B cell (primary cell): ENCODE data around the gene FAM234A. TPM values are rescaled to one million over a fixed set of nuclear protein-coding genes. Genes with fewer than 3 reads are reported as not detected.

Experiments used
- ATAC-seq: fragments of 200-7000 bp; cut with Tn5 transposase; one replicate; pipeline ENCODE4 v1.10.0; 2021; ENCODE audit warnings: low read depth, mild to moderate bottlenecking, moderate number of reproducible peaks, moderate library complexity
- CTCF ChIA-PET: fragments of 350-600 bp; sonication (Branson Sonifier 250); formaldehyde crosslinking; loops from one replicate; lab custom pipeline; 2021; ENCODE audit warnings: antibody characterized with exemption, inconsistent platforms; lab: Charles Lee
- POLR2A ChIA-PET: fragments of 350-600 bp; sonication (Branson Sonifier 250); formaldehyde crosslinking; loops from one replicate; lab custom pipeline; 2021; ENCODE audit warnings: antibody characterized with exemption; lab: Charles Lee
- DNase-seq: peaks from one replicate; pipeline ENCODE4 v3.0.0; 2013
- H2AFZ ChIP-seq: 2 replicates; pipeline ENCODE4 v1.6.1; 2012; ENCODE audit warnings: mild to moderate bottlenecking, low read depth, low read length; ENCODE audit not compliant: insufficient read depth, poor library complexity, severe bottlenecking
- H3K27ac ChIP-seq, 2 donors: 1 replicate in 1 of 2; 2 replicates in 1 of 2; pipeline ENCODE4 v1.5.1; 2012 to 2013; ENCODE audit warnings: low read length in 2 of 2, mild to moderate bottlenecking in 2 of 2, moderate library complexity in 1 of 2
- H3K27me3 ChIP-seq, 4 experiments: fragments of 200-600 bp in 1 of 4; sonication (generic) in 1 of 4; replicated peaks in 1 of 4; 1 replicate in 2 of 4; 2 replicates in 2 of 4; pipeline versions ENCODE4 v1.6.1 to v1.7.0; 2013 to 2016; ENCODE audit warnings: low read length in 3 of 4, mild to moderate bottlenecking in 2 of 4, mixed read lengths in 1 of 4, moderate library complexity in 1 of 4; ENCODE audit not compliant: insufficient read depth in 4 of 4, control insufficient read depth in 3 of 4; ENCODE audit errors: control extremely low read depth in 1 of 4
- H3K36me3 ChIP-seq, 2 experiments: replicated peaks in 1 of 2; 1 replicate in 1 of 2; 2 replicates in 1 of 2; pipeline versions ENCODE4 v1.6.1 to v1.7.1; 2013; ENCODE audit warnings: low read length in 1 of 2; ENCODE audit not compliant: insufficient read depth in 2 of 2, control insufficient read depth in 1 of 2; ENCODE audit errors: control extremely low read depth in 1 of 2, extremely low read depth in 1 of 2
- H3K4me1 ChIP-seq, 2 donors: fragments of 200-600 bp in 1 of 2; sonication (generic) in 1 of 2; 1 replicate in 1 of 2; 2 replicates in 1 of 2; pipeline versions ENCODE4 v1.5.1 to v1.6.1; 2013 to 2017; ENCODE audit warnings: low read length in 2 of 2; ENCODE audit not compliant: control insufficient read depth in 2 of 2, insufficient read depth in 2 of 2
- H3K4me2 ChIP-seq: replicated peaks from 2 replicates; pipeline ENCODE3; 2012; ENCODE audit warnings: mild to moderate bottlenecking, low read depth, low read length; ENCODE audit not compliant: poor library complexity, severe bottlenecking
- H3K4me3 ChIP-seq, 5 experiments: fragments of 200-600 bp in 1 of 5; sonication (generic) in 1 of 5; 1 replicate in 3 of 5; 2 replicates in 2 of 5; pipeline versions ENCODE4 v1.5.1 to v1.7.0; 2011 to 2016; ENCODE audit warnings: low read length in 4 of 5, mild to moderate bottlenecking in 4 of 5, low read depth in 2 of 5, control low read depth in 1 of 5, moderate library complexity in 1 of 5; ENCODE audit not compliant: insufficient read depth in 1 of 5; ENCODE audit errors: control extremely low read depth in 1 of 5, extremely low read depth in 1 of 5
- H3K79me2 ChIP-seq: fragments of 200-600 bp; sonication (generic); one replicate; pipeline ENCODE4 v1.6.0; 2016; ENCODE audit warnings: low read length; ENCODE audit not compliant: control insufficient read depth, insufficient read depth
- H3K9ac ChIP-seq: fragments of 200-600 bp; sonication (generic); 2 replicates; pipeline ENCODE4 v1.6.1; 2017; ENCODE audit warnings: mild to moderate bottlenecking, low read length, moderate library complexity
- H3K9me3 ChIP-seq, 3 donors: one replicate each; pipeline versions ENCODE4 v1.6.1 to v1.7.1; 2013; ENCODE audit warnings: low read length in 2 of 3; ENCODE audit not compliant: control insufficient read depth in 2 of 3, insufficient read depth in 1 of 3; ENCODE audit errors: control extremely low read depth in 1 of 3
- H4K20me1 ChIP-seq: 2 replicates; pipeline ENCODE4 v1.6.0; 2012; ENCODE audit warnings: mild to moderate bottlenecking, low read length; ENCODE audit not compliant: insufficient read depth, control insufficient read depth, poor library complexity, severe bottlenecking
- H3K27ac Mint-ChIP-seq: one replicate; pipeline ENCODE4 v1.8.0; 2021; ENCODE audit warnings: mixed read lengths
- H3K27me3 Mint-ChIP-seq: one replicate; pipeline ENCODE4 v1.8.0; 2021; ENCODE audit warnings: mixed read lengths
- H3K4me1 Mint-ChIP-seq: one replicate; pipeline ENCODE4 v1.8.0; 2021; ENCODE audit warnings: mixed read lengths
- H3K4me3 Mint-ChIP-seq: one replicate; pipeline ENCODE4 v1.8.0; 2021; ENCODE audit warnings: mixed read lengths
- H3K9me3 Mint-ChIP-seq: one replicate; pipeline ENCODE4 v1.8.0; 2022; ENCODE audit warnings: mixed read lengths; ENCODE audit not compliant: insufficient read depth
- EZH2 ChIP-seq: IDR thresholded peaks from 2 replicates; pipeline ENCODE4 v1.6.1; 2012; ENCODE audit warnings: borderline replicate concordance, low read depth, mild to moderate bottlenecking, moderate library complexity, low read length; ENCODE audit not compliant: insufficient read depth, poor library complexity, severe bottlenecking
- WGBS: methylation state at CpG from one replicate; pipeline ENCODE4 v1.1.5; 2013; ENCODE audit warnings: missing lambda C conversion rate; ENCODE audit not compliant: insufficient coverage; 5-methylcytosine and 5-hydroxymethylcytosine counted together
- intact Hi-C: fragments of 100-400 bp; cut with micrococcal nuclease; formaldehyde crosslinking; loops from one replicate; pipeline ENCODE4 v1.10.0; 2022
- polyA plus RNA-seq: library from polyadenylated mRNA; depleted of rRNA; stranded (reverse); fragments of >200 nt; gene quantifications from 2 replicates; pipeline ENCODE4 v1.2.3, GENCODE V29; 2012
- total RNA-seq, 2 donors: library from RNA; stranded (reverse); fragments of 120-200 nt in 1 of 2; gene quantifications; 1 replicate in 1 of 2; 2 replicates in 1 of 2; pipeline versions ENCODE4 v1.2.3 to v1.2.4, GENCODE V29; 2013 to 2022
- TF ChIP-seq, protein P1 (sequence below): fragments of 200-600 bp; IDR thresholded peaks from one replicate; pipeline ENCODE4 v1.8.0; 2022; ENCODE audit warnings: antibody characterized with exemption, mild to moderate bottlenecking

Gene FAM234A
- total and polyA plus RNA-seq, 2 donors (not counting 1 experiment from before 2014, with no cell fraction given), result 35.1 to 42.9 TPM

DNA sequence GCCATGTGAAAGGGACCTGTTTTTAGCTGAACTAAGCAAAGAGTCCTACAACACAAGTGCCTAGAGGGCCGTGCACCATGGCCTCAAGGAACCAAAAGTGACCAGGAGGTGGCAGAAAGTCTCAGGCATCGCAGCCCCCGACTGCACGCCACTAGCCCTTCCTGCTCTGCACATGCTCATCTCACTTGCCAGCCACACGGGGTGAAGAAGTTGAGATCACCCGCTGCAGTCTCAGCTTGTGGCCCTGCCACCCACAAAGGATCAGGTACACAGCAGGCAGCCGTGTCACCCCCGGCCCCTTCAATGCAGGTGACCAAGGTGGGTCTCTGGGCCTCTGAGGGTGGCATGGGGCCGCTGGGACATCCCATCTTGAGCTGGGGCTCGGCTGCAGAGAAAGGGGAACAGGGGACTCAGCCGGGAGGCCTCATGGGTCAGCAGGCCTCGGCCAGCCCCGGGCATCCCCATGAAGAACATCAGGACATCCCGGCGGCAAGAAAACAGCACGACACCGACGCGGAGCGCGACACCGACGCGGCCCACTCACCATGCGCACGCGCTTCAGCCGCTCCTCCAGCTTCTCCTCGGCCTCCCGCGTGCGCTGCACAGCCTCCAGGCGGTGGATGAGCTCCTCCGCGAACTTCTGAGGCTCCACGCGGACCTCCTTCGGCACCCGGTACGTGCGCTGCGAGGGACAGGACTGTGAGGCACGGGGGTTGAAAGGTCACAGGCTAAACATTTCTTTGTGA is 69.3 kb downstream of the FAM234A start:
- POLR2A ChIA-PET, result no interaction called here
- Histone ChIP-seq H3K36me3 (peaks cover 0 to 30% of the 10 kb centered on the region in 2 experiments), H3K4me2 (no peak overlapping the region), H3K79me2 (peaks cover 18% of the 10 kb centered on the region), H3K9ac (no peak overlapping the region), H3K4me3 (no peak overlapping the region), H2AFZ (no peak overlapping the region), H3K27ac (no peak overlapping the region), H3K4me1 (no peaks in the 10 kb centered on the region), H4K20me1 (peaks cover 20% of the 10 kb centered on the region), H3K27me3 (no peaks in the 10 kb centered on the region), H3K9me3 (no peaks in the 10 kb centered on the region)
- Mint-ChIP-seq H3K9me3 (no peaks in the 10 kb centered on the region), H3K4me3 (no peak overlapping the region), H3K4me1 (no peaks in the 10 kb centered on the region), H3K27me3 (no peaks in the 10 kb centered on the region), H3K27ac (no peak overlapping the region)
- TF ChIP-seq EZH2, result no peak
- TF ChIP-seq, protein P1, sequence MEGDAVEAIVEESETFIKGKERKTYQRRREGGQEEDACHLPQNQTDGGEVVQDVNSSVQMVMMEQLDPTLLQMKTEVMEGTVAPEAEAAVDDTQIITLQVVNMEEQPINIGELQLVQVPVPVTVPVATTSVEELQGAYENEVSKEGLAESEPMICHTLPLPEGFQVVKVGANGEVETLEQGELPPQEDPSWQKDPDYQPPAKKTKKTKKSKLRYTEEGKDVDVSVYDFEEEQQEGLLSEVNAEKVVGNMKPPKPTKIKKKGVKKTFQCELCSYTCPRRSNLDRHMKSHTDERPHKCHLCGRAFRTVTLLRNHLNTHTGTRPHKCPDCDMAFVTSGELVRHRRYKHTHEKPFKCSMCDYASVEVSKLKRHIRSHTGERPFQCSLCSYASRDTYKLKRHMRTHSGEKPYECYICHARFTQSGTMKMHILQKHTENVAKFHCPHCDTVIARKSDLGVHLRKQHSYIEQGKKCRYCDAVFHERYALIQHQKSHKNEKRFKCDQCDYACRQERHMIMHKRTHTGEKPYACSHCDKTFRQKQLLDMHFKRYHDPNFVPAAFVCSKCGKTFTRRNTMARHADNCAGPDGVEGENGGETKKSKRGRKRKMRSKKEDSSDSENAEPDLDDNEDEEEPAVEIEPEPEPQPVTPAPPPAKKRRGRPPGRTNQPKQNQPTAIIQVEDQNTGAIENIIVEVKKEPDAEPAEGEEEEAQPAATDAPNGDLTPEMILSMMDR, result no peak
- intact Hi-C loops, result no loop called here
- peak; percentile 35 for DNase-seq
- CTCF ChIA-PET, result interaction anchor here (0.8 to 1.0 kb wide), 2 partner anchors 98 to 197 kb away, joined by 3 to 4 read pairs; partner anchors contain the start of gene DECR2
- WGBS, result 93% methylated on average over 43 of the region's 43 CpGs
- no peak for ATAC-seq

- Histone ChIP-seq H3K36me3 (peaks cover 0 to 34% of the 10 kb centered on the region in 2 experiments), H4K20me1 (peaks cover 22% of the 10 kb centered on the region), H3K4me2 (no peak overlapping the region), H3K9me3 (no peaks in the 10 kb centered on the region), H3K9ac (no peak overlapping the region), H3K4me1 (no peaks in the 10 kb centered on the region), H3K79me2 (peaks cover 26% of the 10 kb centered on the region), H3K27me3 (no peaks in the 10 kb centered on the region), H3K4me3 (no peak overlapping the region), H3K27ac (no peak overlapping the region), H2AFZ (no peak overlapping the region)
- DNase-seq (no peak), ATAC-seq (no peak)
- POLR2A ChIA-PET, result no interaction called here
- WGBS, result 95% methylated on average over 13 of the region's 19 CpGs
- intact Hi-C loops, result no loop called here
- peaks cover 2% of the 10 kb centered on the region for H3K4me1 Mint-ChIP-seq
- TF ChIP-seq, protein P1, result no peak
- no peak for TF ChIP-seq EZH2
- H3K4me3 Mint-ChIP-seq, result no peak overlapping the region
- H3K9me3 Mint-ChIP-seq, result no peaks in the 10 kb centered on the region
- H3K27me3 Mint-ChIP-seq, result no peaks in the 10 kb centered on the region
- H3K27ac Mint-ChIP-seq, result no peak overlapping the region
- CTCF ChIA-PET, result no interaction called here
Measured at GRCh38 chr16:305916-306626, 71.5 kb downstream of the FAM234A start.
